GM20431 (cell line): ENCODE results near the gene DIAPH2.

Experiments used
- in situ Hi-C: fragments of 300-500 bp; cut with MseI, MboI; formaldehyde crosslinking; loops from one replicate; pipeline ENCODE4 v1.15.0; 2020; ENCODE audit warnings: low sequenced_read_pairs; ENCODE audit not compliant: unreplicated experiment

Gene DIAPH2

DNA sequence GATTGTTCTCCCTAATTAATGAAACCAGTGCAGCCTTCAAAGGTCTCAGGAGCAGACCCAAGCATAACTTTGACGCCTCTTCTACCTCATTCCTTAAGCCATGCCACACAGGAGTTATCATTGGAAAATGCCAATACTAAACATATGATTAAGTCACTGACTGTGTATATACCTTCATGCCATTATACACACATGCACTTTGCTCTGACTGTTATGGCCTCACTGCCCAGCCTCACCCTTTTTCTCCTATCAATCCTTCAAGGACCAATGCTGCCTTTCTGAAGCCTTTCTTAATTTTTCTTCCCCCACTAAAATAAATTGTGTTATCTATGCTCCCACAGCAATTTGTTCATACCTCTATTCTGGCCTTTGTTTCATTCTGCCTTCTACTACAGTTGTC, 924.7 kb downstream of the DIAPH2 start:
- in situ Hi-C loops = no loop called here

DNA sequence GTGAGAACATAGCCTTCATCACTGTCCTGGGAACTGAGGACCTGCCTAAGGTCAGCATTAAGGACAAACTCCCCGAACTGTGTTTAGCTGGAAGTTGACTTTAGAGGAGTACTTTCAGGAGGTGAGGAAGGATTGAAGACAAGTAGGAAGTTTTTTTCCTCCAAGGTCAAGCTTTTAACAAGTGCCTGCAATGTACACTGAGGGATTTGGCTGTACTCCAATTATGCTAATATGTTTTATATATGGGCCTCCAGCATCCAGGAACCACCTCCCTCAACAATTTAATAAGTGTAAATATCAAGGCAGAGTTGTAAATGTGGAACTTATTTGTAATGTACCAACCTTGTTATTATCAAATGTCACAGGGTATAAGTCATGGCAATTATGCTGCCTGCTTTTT, 925.3 kb downstream of the DIAPH2 start:
- in situ Hi-C loops = no loop called here

- in situ Hi-C loops = no loop called here
Observed at GRCh38 chrX:97616883-97617530, 932.4 kb downstream of the DIAPH2 start.

GRCh38 chrX:97619499-97619898, 934.9 kb downstream of the DIAPH2 start:
- in situ Hi-C loops = no loop called here

GRCh38 chrX:97622111-97622510, 937.5 kb downstream of the DIAPH2 start:
- in situ Hi-C loops = no loop called here

- in situ Hi-C loops = no loop called here
Observed at GRCh38 chrX:97628326-97628725, 943.7 kb downstream of the DIAPH2 start.

DNA sequence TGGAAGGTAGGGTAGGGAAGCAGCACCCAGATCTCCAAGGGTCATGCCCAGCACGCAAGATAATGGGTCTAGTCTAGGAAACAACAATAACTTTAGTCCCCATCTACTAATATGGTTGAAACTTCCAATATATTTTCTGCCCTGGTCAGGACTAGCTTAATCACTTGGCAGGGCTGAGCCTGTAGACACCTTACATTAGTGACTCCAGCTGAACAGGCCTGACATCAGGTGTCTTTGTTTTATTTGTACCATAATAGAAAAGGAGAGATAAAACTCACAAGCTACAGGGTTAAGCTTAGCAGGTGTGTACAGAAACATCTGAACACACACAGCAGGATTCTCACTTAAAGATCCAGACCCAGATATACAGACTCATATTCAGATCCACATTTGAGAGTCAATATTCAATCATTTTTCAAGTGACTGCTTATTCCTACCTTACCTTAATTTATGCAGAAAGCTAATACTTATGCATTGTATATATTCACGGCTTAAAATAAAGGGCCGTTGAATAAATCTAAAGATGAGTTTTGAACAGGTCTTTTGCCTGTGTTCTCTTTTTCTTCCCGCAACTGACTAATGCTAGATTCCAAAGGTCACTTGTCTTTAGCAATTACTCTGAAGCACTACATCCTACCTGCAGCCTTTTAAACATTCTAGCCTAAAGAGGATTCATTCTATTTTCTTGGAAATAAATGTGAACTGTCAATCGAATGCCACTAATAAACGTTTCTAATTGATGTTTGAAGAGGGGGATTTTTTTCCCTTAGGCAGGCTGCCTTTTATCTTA, 944.4 kb downstream of the DIAPH2 start:
- in situ Hi-C loops = no loop called here

DNA sequence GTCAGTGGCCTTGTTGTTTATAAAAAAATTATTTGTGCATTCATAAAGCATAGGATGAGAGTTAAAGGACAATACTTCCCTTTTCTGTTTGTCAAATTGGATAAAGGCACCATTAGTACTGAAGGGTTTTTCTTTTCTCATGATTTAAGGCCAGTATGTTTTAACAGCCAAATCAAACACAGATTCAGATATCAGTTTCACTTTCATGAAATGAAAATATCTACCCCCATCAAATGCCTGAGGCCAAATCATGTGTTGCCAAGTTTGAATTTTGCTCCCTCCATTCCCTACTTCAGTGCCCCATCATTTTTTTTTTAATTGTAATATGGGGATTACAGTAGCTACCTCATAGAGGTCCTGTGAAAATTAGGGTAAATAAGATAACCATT, 944.9 kb downstream of the DIAPH2 start:
- in situ Hi-C loops = no loop called here

DNA sequence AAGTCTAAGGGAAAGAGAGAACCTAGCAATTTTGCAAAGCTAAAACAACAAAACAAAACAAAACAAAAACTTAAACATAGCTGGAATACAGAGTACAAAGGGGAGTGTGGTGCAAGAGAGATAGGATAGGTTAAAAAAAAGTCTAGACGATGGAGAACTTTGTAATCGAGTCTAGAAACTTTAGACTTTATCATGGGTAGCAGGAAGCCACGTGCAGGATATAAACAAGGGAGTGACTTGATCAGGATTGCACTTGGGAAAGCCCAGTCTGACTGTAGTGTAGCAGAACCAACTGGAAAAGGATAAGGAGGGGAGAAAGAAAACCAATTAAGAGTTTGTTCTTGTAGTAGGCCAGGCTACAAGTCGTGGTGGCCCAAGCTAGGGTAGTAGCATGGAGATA, 949.2 kb downstream of the DIAPH2 start:
- in situ Hi-C loops = no loop called here

DNA sequence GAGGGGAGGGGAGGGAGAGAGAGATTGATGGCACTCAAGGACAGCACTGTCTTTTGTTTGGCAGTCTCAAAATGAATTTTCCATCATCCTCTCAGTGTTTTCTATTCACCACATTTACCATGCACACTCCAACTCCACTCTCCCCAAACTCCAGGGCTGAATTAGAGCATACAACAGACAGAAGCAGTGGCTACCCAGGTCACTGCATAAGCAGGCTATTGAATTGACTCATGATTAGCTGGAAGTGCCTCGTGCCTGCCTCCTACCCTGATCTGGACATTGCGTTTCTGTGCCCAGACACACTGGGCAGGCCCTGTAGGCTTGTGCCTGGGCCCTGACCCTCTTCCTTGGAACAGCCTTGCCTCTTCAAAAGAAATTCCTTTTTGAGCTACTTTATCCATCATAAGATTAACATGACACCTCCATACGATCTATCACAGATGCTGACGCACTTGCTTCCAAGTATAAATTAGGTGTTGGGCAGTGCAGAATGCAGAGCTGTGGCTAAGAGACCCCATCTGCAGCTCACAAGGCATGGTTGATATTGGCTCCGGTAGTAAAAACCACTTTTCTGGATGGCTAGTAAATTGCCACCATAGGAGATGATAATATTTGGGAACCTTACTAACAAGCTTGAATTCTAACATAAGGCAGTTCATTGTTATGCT, 952.0 kb downstream of the DIAPH2 start:
- in situ Hi-C loops = no loop called here

DNA sequence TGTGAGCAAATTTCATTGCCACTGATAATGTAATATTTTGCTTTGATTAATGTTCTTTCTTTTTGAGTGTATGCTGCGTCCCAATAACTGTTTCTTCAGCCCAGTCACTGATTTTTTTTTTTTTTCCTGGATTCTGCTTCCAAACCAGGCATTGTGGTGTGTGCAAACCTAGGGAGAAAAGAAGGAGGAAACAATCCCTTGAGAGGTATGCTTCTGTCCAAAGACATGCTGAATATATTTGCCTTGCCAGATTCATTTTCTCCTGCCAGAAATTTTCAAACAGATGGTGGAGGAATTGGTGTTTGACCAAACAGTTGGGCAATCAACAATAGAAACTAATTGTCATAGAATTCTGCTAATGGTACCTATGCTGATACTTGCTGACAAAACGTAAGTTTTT, 952.6 kb downstream of the DIAPH2 start:
- in situ Hi-C loops = no loop called here

DNA sequence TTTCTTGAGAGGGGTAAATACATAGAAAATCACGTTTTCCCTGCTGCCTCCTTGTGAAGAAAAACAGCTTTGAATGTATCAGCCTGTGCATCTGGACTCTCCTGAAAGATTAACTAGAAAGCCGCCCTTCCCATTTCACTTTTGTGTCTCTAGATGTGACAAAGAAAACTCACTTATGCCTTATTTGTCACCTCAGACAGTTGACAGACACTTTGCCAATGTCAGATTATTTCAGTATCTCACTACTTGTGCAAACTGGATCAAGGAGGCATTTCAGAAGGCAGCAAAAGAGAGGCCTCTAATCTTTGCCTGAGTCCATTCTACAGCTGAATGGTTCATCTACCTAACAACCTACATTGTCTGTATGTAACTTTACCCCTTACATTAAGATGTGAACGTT, 954.0 kb downstream of the DIAPH2 start:
- in situ Hi-C loops = no loop called here

DNA sequence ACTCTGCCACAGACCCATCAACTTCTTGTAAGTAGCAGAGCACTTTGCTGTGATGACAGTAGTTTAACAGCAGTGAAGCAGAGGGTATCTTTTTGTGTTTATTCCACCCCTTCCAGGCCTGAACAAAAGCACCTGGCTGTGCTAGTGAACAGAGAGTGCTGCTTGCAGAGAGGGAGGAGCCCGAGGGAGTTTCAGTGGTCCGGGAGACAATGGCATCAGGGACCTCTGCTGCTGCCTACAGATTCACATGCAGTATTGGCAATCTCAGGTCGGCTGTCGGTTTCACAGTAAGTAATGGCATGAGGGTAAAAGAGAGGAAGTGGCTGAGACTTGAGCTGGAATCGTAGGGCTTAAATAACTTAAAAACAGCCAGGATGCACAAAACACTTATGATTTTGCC, 954.9 kb downstream of the DIAPH2 start:
- in situ Hi-C loops = no loop called here
